Activated CD8-positive, alpha-beta memory T cell treated with anti-CD3 and anti-CD28 coated beads, Interleukin-2, amount 50 U/mL, for 1 hour (primary cell): ENCODE results near the gene DDT.
"Not testable (repeated sequence)": the region's sequence is repeated elsewhere in the genome, so short reads cannot be mapped to it uniquely, and the experiment has no call there.

Experiments used
- DNase-seq: peaks from one replicate; pipeline ENCODE4 v3.0.0-alpha.2; 2020; ENCODE audit errors: extremely low read depth

Gene DDT

DNA sequence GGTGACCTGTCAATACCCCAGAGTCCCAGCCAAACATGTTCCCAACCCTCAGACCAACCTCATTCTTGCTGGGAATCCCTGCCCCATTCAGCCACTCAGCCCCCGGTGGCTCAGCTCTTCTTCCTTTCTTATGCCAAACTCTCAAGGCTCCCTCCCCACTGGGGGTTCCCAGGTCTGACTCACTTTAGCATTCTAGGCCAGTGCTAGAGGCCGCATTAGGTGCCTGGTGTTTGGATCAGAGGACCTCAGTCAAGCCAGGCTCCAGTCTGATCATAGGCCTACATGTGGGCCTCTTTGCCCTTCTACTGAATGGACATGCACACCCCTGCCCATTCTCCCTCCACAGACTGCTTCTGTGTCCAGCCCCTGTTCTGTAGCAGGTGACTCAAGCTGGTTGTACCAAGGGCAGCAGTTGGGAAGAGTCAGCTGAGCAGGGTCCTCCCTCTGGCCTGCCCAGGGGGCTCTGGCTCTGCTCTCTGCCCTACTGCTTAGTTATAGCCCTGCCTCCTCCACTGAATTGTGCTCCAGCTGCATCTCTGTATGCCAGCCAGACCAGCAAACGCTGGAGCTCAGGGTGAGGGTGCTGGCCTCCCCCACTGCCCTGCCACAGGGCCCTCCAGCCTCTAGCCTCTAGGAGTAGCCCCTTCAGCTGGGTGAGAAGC, 15.5 kb upstream of the DDT start:
- not testable (repeated sequence) for DNase-seq

- DNase-seq, result not testable (repeated sequence)
These were observed 12.4 kb upstream of the DDT start for GRCh38 chr22:23986538-23987178.

DNA sequence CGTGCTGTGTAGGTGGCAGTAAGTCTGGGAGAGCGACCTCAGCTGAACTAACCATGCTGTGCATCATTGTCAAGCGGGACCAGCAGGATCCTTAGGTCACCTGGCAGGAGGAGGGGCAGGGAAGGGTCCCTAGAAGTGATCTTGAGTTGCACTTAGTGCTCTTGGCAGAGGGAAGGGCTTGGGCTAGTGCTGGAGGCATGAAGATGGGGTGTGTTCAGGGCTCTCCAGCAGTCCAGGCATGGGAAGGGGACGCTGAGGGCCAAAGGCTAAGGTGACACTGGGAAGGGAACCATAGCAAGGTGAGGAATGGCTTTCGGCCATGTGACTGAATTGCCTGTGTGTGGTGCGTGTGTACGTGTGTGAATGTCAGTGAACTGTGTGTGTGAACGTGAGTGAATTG, 11.8 kb upstream of the DDT start:
- not testable (repeated sequence) for DNase-seq

DNA sequence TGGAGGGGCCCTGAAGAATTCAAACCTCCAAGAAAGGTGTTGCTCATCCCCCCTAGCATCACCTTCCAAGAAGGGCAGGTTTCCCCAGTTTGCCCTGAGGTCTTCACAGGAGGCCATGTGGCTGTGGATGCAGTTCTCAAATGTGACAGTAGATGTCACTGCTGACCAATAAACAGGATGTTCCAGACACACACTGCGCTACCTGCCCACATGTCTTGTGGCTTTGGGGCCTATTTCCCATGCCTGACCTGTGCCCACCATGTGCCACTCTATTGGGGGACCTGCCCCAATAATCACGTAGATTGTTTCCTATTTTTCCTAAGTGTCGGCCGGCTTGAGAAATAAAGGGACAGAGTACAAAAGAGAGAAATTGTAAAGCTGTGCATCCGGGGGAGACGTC, 10.2 kb upstream of the DDT start:
- no peak for DNase-seq

GRCh38 chr22:23980567-23980966, 6.3 kb upstream of the DDT start:
- not testable (repeated sequence) for DNase-seq

DNA sequence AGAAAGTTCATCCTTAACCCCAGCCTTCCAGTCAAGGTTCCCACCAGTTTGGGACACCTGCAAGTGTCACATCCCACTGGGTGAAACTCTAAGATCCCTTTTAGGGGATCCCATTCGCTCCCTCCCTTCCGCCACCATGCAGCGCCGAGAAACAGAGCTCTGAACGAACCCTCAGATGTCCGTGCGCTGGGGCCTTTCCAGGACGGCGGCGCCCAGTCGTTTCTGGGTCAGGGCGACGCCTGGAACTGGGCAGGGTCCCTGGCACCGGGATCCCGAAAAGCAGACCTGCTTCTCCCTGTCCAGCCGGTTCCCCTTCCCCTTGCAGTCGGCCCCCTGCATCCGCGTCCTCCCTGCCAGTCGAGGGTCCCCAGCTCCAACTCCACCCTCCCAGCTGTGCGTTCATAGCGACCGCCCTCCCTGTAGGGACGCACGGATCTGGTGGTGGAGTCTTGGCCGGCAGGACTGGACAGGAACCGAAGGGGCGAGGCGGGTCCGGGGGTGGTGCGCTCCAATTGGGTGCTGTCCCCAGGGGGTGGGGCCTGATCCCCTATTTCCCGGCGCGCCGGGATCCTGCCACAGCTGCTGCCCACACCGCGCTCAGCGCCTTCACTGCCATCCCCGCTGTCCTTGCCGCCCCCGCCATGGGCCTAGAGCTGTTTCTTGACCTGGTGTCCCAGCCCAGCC, 5.5 kb upstream of the DDT start, which contains the start of gene GSTT2:
TSS of gene GSTT2 (plus strand) at position 578 of the 684 bp plus-strand sequence.
- not testable (repeated sequence) for DNase-seq

GRCh38 chr22:23977304-23977703, 3.1 kb upstream of the DDT start:
- not testable (repeated sequence) for DNase-seq

- not testable (repeated sequence) for DNase-seq
These were observed 653 bp upstream of the DDT start for GRCh38 chr22:23974836-23975352.

GRCh38 chr22:23971927-23972326, 2.3 kb downstream of the DDT start:
- not testable (repeated sequence) for DNase-seq

- DNase-seq, result no peak
These were observed 3.3 kb downstream of the DDT start for GRCh38 chr22:23970816-23971486.

DNA sequence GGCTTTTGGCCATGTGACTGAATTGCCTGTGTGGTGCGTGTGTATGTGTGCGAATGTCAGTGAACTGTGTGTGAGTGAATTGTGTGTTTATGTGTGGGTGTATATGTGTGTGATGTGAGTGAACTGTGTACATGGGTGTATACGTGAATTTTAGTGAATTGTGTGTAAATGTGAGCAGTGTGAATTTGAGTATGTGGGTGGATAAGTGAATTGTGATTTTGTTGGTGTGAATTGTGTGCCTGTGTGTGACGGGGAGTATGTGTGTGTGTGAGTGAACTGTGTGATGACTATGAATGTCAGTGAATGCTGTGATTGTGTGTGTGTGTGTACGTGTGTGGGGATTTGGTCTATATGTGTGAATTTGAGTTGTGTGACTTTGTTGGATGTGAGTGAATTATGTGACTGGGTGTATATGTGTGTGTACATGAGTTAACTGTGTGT, 4.0 kb downstream of the DDT start:
- no peak for DNase-seq

DNA sequence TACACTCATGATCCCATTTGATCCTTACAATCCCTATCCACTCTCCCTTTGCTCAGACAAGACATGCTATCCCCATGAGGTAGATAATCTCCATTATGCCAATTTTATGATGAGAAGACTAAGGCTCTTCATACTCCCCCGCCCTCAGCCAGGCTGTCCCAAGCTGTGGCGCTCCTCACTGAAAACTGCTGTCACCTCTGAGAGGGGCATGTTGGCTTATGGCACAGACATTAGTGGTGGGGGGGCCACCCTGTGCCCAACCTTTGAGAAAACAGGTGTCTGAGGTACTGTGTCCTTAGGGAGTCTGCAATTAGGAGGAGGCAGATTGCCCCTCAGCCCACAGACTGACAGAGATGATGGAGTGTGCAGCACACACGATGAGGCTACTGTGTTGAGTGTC, 5.2 kb downstream of the DDT start:
- no peak for DNase-seq

GRCh38 chr22:23966568-23966967, 7.7 kb downstream of the DDT start, which contains the start of gene DDTL:
DDTL (plus strand) TSS chr22:23966888; CDS start chr22:23966915, 27 bp downstream.
- DNase-seq, result not testable (repeated sequence)

DNA sequence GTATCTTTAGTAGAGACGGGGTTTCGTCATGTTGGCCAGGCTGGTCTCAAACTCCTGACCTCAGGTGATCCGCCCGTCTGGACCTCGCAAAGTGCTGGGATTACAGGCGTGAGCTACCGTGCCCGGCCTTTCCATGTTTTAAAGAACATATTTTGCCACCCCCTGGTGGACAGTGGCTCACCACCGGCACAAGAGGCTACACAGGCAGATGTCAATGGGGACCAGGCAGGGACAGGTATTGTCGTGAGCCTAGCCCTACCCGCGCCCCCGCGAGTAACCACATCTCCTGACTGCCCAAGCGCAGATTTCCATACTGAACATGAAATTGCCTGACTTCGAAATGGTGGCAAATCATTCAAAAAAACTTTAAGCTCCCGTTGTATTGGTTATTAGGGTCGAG, 8.1 kb downstream of the DDT start:
- not testable (repeated sequence) for DNase-seq

- not testable (repeated sequence) for DNase-seq
These were observed 13.0 kb downstream of the DDT start, which contains the start of gene GSTT2B for GRCh38 chr22:23961084-23961771. GSTT2B (minus strand) TSS chr22:23961195; CDS start chr22:23961131, 64 bp downstream.

DNA sequence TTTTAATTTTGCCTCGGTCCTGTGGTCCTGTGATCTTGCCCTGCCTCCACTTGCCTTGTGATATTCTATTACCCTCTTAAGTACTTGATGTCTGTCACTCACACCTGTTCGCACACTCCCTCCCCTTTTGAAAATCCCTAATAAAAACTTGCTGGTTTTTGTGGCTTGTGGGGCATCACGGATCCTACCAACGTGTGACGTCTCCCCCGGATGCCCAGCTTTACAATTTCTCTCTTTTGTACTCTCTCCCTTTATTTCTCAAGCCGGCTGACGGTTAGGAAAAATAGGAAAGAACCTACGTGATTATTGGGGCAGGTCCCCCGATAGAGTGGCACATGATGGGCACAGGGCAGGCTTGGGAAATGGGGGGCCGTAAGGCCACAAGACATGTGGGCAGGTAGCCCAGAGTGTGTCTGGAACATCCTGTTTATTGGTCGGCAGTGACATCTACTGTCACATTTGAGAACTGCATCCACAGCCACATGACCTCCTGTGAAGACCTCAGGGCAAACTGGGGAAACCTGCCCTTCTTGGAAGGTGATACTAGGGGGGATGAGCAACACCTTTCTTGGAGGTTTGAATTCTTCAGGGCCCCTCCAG, 17.8 kb downstream of the DDT start:
- DNase-seq, result not testable (repeated sequence)

- not testable (repeated sequence) for DNase-seq
These were observed 18.4 kb downstream of the DDT start for GRCh38 chr22:23955886-23956285.

GRCh38 chr22:23954991-23955305, 19.3 kb downstream of the DDT start:
- not testable (repeated sequence) for DNase-seq

- DNase-seq, result not testable (repeated sequence)
These were observed 19.8 kb downstream of the DDT start for GRCh38 chr22:23954193-23954990.

GRCh38 chr22:23953485-23953884, 20.8 kb downstream of the DDT start:
- not testable (repeated sequence) for DNase-seq
